Skeletal muscle satellite cell (primary cell): ENCODE results near the gene CPT1A.

Source experiments
- H3K27me3 ChIP-seq: 2 replicates; pipeline ENCODE4 v1.7.0; 2013; ENCODE audit warnings: low read length; ENCODE audit not compliant: control insufficient read depth, insufficient read depth
- H3K36me3 ChIP-seq: 2 replicates; pipeline ENCODE4 v1.7.0; 2013; ENCODE audit warnings: mild to moderate bottlenecking, control low read depth, low read length; ENCODE audit not compliant: insufficient read depth
- H3K4me1 ChIP-seq: 2 replicates; pipeline ENCODE4 v1.7.0; 2013; ENCODE audit warnings: low read length; ENCODE audit not compliant: control insufficient read depth, insufficient read depth
- H3K4me2 ChIP-seq: 2 replicates; pipeline ENCODE4 v1.7.0; 2013; ENCODE audit warnings: mild to moderate bottlenecking, low read length
- H3K4me3 ChIP-seq: 2 replicates; pipeline ENCODE4 v1.7.0; 2013; ENCODE audit warnings: low read length
- H3K9ac ChIP-seq: 2 replicates; pipeline ENCODE4 v1.7.0; 2013; ENCODE audit warnings: mild to moderate bottlenecking, low read depth, low read length, moderate library complexity
- H3K9me3 ChIP-seq: replicated peaks from 2 replicates; pipeline ENCODE4 v1.7.0; 2013; ENCODE audit warnings: mild to moderate bottlenecking, control low read depth, low read length

CPT1A gene

GRCh38 chr11:68808787-68809186 is 32.9 kb downstream of the CPT1A start:
- H3K4me1 ChIP-seq = peaks cover 9% of the 10 kb centered on the region
- peaks cover 11% of the 10 kb centered on the region for H3K36me3 ChIP-seq
- no peaks in the 10 kb centered on the region for H3K27me3 ChIP-seq
- H3K4me2 ChIP-seq = no peak overlapping the region
- H3K4me3 ChIP-seq = no peak overlapping the region
- no peaks in the 10 kb centered on the region for H3K9me3 ChIP-seq
- no peak overlapping the region for H3K9ac ChIP-seq

- Histone ChIP-seq H3K4me2 (peak overlapping the region; percentile 41), H3K27me3 (no peaks in the 10 kb centered on the region), H3K36me3 (peaks cover 11% of the 10 kb centered on the region), H3K4me3 (no peak overlapping the region), H3K9ac (no peak overlapping the region), H3K9me3 (no peaks in the 10 kb centered on the region), H3K4me1 (peaks cover 9% of the 10 kb centered on the region)
These were observed 34.5 kb downstream of the CPT1A start for GRCh38 chr11:68806931-68807844.

- Histone ChIP-seq H3K36me3 (peaks cover 9% of the 10 kb centered on the region), H3K9me3 (no peaks in the 10 kb centered on the region), H3K27me3 (no peaks in the 10 kb centered on the region)
These were observed 36.9 kb downstream of the CPT1A start for GRCh38 chr11:68804786-68805185.

GRCh38 chr11:68803766-68804165 is 38.0 kb downstream of the CPT1A start:
- Histone ChIP-seq H3K9me3 (no peaks in the 10 kb centered on the region), H3K4me2 (no peak overlapping the region), H3K4me1 (peaks cover 9% of the 10 kb centered on the region), H3K36me3 (peaks cover 14% of the 10 kb centered on the region), H3K4me3 (no peak overlapping the region), H3K27me3 (no peaks in the 10 kb centered on the region), H3K9ac (no peak overlapping the region)

More at GRCh38 chr11:68804786-68805185, 36.9 kb downstream of the CPT1A start:
- Histone ChIP-seq H3K9ac (no peak overlapping the region), H3K4me2 (no peak overlapping the region), H3K4me3 (no peak overlapping the region), H3K4me1 (peaks cover 9% of the 10 kb centered on the region)

- H3K4me3 ChIP-seq = no peak overlapping the region
- no peaks in the 10 kb centered on the region for H3K9me3 ChIP-seq
- H3K36me3 ChIP-seq = peaks cover 26% of the 10 kb centered on the region
These were observed 43.4 kb downstream of the CPT1A start for GRCh38 chr11:68798221-68798813.

GRCh38 chr11:68796801-68797200 is 44.9 kb downstream of the CPT1A start:
- Histone ChIP-seq H3K36me3 (peaks cover 25% of the 10 kb centered on the region), H3K4me1 (no peaks in the 10 kb centered on the region), H3K9ac (no peak overlapping the region)

More at GRCh38 chr11:68798221-68798813, 43.4 kb downstream of the CPT1A start:
- H3K4me2 ChIP-seq = no peak overlapping the region
- H3K9ac ChIP-seq = no peak overlapping the region
- no peaks in the 10 kb centered on the region for H3K4me1 ChIP-seq
- no peaks in the 10 kb centered on the region for H3K27me3 ChIP-seq

GRCh38 chr11:68792400-68792966 is 49.2 kb downstream of the CPT1A start:
- no peak overlapping the region for H3K4me3 ChIP-seq
- no peak overlapping the region for H3K9ac ChIP-seq
- peaks cover 24% of the 10 kb centered on the region for H3K36me3 ChIP-seq
- no peaks in the 10 kb centered on the region for H3K27me3 ChIP-seq
- no peak overlapping the region for H3K4me2 ChIP-seq
- H3K9me3 ChIP-seq = no peaks in the 10 kb centered on the region
- H3K4me1 ChIP-seq = no peaks in the 10 kb centered on the region

More at GRCh38 chr11:68796801-68797200, 44.9 kb downstream of the CPT1A start:
- Histone ChIP-seq H3K9me3 (no peaks in the 10 kb centered on the region), H3K27me3 (no peaks in the 10 kb centered on the region), H3K4me2 (no peak overlapping the region), H3K4me3 (no peak overlapping the region)

- Histone ChIP-seq H3K4me3 (no peak overlapping the region), H3K27me3 (no peaks in the 10 kb centered on the region), H3K4me2 (no peak overlapping the region), H3K4me1 (no peaks in the 10 kb centered on the region), H3K36me3 (peaks cover 12% of the 10 kb centered on the region), H3K9me3 (no peaks in the 10 kb centered on the region), H3K9ac (no peak overlapping the region)
These were observed 57.1 kb downstream of the CPT1A start for GRCh38 chr11:68784653-68785052.

GRCh38 chr11:68783216-68783821 is 58.4 kb downstream of the CPT1A start:
- H3K36me3 ChIP-seq = peaks cover 12% of the 10 kb centered on the region
- no peaks in the 10 kb centered on the region for H3K9me3 ChIP-seq
- no peak overlapping the region for H3K4me3 ChIP-seq
- H3K4me2 ChIP-seq = no peak overlapping the region
- H3K4me1 ChIP-seq = no peaks in the 10 kb centered on the region
- no peaks in the 10 kb centered on the region for H3K27me3 ChIP-seq
- no peak overlapping the region for H3K9ac ChIP-seq

GRCh38 chr11:68782711-68783110 is 59.0 kb downstream of the CPT1A start:
- Histone ChIP-seq H3K4me2 (no peak overlapping the region), H3K4me3 (no peak overlapping the region), H3K9me3 (no peaks in the 10 kb centered on the region), H3K27me3 (no peaks in the 10 kb centered on the region), H3K9ac (no peak overlapping the region), H3K4me1 (no peaks in the 10 kb centered on the region), H3K36me3 (peaks cover 13% of the 10 kb centered on the region)

- Histone ChIP-seq H3K4me1 (no peaks in the 10 kb centered on the region), H3K4me2 (no peak overlapping the region), H3K36me3 (peaks cover 17% of the 10 kb centered on the region), H3K4me3 (no peak overlapping the region), H3K9me3 (no peaks in the 10 kb centered on the region), H3K9ac (no peak overlapping the region), H3K27me3 (no peaks in the 10 kb centered on the region)
These were observed 60.9 kb downstream of the CPT1A start for GRCh38 chr11:68780829-68781228.
